Measurements from ENCODE around the gene ENG. TPM values are rescaled to one million over a fixed set of nuclear protein-coding genes. Genes with fewer than 3 reads are reported as not detected.

The ENG gene
- total and polyA plus RNA-seq, 8 donors: 4.0 to 58.5 (median 25.2) TPM

- intact Hi-C loops (cut with DNase I; ENCODE audit: low total_unique reads): no loop called here
- H3K36me3 ChIP-seq: peaks cover 56 to 73% (median 58%) of the 10 kb centered on the region in 4 donors
- no peak for TF ChIP-seq EP300 (IDR thresholded peaks at IDR 0.05)
- TF ChIP-seq, protein P1, sequence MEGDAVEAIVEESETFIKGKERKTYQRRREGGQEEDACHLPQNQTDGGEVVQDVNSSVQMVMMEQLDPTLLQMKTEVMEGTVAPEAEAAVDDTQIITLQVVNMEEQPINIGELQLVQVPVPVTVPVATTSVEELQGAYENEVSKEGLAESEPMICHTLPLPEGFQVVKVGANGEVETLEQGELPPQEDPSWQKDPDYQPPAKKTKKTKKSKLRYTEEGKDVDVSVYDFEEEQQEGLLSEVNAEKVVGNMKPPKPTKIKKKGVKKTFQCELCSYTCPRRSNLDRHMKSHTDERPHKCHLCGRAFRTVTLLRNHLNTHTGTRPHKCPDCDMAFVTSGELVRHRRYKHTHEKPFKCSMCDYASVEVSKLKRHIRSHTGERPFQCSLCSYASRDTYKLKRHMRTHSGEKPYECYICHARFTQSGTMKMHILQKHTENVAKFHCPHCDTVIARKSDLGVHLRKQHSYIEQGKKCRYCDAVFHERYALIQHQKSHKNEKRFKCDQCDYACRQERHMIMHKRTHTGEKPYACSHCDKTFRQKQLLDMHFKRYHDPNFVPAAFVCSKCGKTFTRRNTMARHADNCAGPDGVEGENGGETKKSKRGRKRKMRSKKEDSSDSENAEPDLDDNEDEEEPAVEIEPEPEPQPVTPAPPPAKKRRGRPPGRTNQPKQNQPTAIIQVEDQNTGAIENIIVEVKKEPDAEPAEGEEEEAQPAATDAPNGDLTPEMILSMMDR (IDR thresholded peaks at IDR 0.05): no peak
- TF ChIP-seq POLR2AphosphoS5 (IDR thresholded peaks at IDR 0.05): no peak
- TF ChIP-seq POLR2A (IDR thresholded peaks at IDR 0.05): no peak
- H3K27ac ChIP-seq: peak overlapping the region in 2 of 5 donors; percentile 25 to 38
- H3K27me3 ChIP-seq: no peaks in the 10 kb centered on the region
- 79 to 87% (median 80%) methylated on average over 9 of the region's 9 CpGs for WGBS, 5 donors
- H3K4me3 ChIP-seq: no peak overlapping the region
- no peak for DNase-seq
- no peaks in the 10 kb centered on the region for H3K9me3 ChIP-seq
- H3K4me1 ChIP-seq: peaks cover 28 to 78% (median 53%) of the 10 kb centered on the region in 4 donors
Observed at GRCh38 chr9:127790094-127790855, 64.2 kb downstream of the ENG start.

DNA sequence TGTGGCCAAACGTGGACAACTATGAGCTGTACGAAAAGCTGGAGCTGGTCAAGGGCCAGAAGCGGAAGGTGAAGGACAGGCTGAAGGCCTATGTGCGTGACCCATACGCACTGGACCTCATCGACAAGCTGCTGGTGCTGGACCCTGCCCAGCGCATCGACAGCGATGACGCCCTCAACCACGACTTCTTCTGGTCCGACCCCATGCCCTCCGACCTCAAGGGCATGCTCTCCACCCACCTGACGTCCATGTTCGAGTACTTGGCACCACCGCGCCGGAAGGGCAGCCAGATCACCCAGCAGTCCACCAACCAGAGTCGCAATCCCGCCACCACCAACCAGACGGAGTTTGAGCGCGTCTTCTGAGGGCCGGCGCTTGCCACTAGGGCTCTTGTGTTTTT is 65.3 kb downstream of the ENG start:
- Histone ChIP-seq H3K27me3 (no peaks in the 10 kb centered on the region), H3K9me3 (no peaks in the 10 kb centered on the region), H3K27ac (no peak overlapping the region), H3K4me1 (peaks cover 27 to 75% (median 53%) of the 10 kb centered on the region in 4 donors), H3K4me3 (no peak overlapping the region), H3K36me3 (peaks cover 56 to 69% (median 58%) of the 10 kb centered on the region in 4 donors)
- WGBS, 5 donors: 81 to 88% (median 85%) methylated on average over 18 to 25 of the region's 25 CpGs
- no peak for DNase-seq
- intact Hi-C loops (cut with DNase I; ENCODE audit: low total_unique reads): no loop called here
- no peak for TF ChIP-seq POLR2A (IDR thresholded peaks at IDR 0.05)
- TF ChIP-seq EP300 (IDR thresholded peaks at IDR 0.05): no peak
- no peak for TF ChIP-seq POLR2AphosphoS5 (IDR thresholded peaks at IDR 0.05)
- TF ChIP-seq, protein P1 (IDR thresholded peaks at IDR 0.05): no peak

- no peaks in the 10 kb centered on the region for H3K27me3 ChIP-seq
- intact Hi-C loops (cut with DNase I; ENCODE audit: low total_unique reads): no loop called here
- peaks cover 22 to 75% (median 52%) of the 10 kb centered on the region in 4 donors for H3K4me1 ChIP-seq
- H3K4me3 ChIP-seq: no peak overlapping the region
- H3K36me3 ChIP-seq: peaks cover 56 to 64% (median 58%) of the 10 kb centered on the region in 4 donors
- 88 to 91% (median 89%) methylated on average over 15 to 26 of the region's 26 CpGs for WGBS, 5 donors
- TF ChIP-seq POLR2A (IDR thresholded peaks at IDR 0.05) (no peak), EP300 (IDR thresholded peaks at IDR 0.05) (no peak), POLR2AphosphoS5 (IDR thresholded peaks at IDR 0.05) (no peak)
- TF ChIP-seq, protein P1 (IDR thresholded peaks at IDR 0.05): no peak
- DNase-seq: no peak
- H3K27ac ChIP-seq: no peak overlapping the region
- no peaks in the 10 kb centered on the region for H3K9me3 ChIP-seq
Observed at GRCh38 chr9:127788337-127789011, 66.0 kb downstream of the ENG start.

- TF ChIP-seq POLR2AphosphoS5 (IDR thresholded peaks at IDR 0.05) (no peak), EP300 (IDR thresholded peaks at IDR 0.05) (no peak), POLR2A (IDR thresholded peaks at IDR 0.05) (no peak)
- TF ChIP-seq, protein P1 (IDR thresholded peaks at IDR 0.05): no peak
- Histone ChIP-seq H3K27ac (peak overlapping the region; percentile 93 to 99 (median 97)), H3K4me3 (peak overlapping the region; percentile 97 to 100 (median 99)), H3K9me3 (no peaks in the 10 kb centered on the region), H3K4me1 (peaks cover 18 to 72% (median 46%) of the 10 kb centered on the region in 4 donors), H3K36me3 (peaks cover 47 to 50% (median 48%) of the 10 kb centered on the region in 4 donors), H3K27me3 (no peaks in the 10 kb centered on the region)
- peak in 1 of 2 donors; percentile 48 for DNase-seq
- WGBS, 5 donors: 1 to 2% (median 1%) methylated on average over 12 of the region's 12 CpGs
- intact Hi-C loops (cut with DNase I; ENCODE audit: low total_unique reads): no loop called here
Observed at GRCh38 chr9:127786773-127787104, 67.7 kb downstream of the ENG start.

Data from stomach (tissue), 9 donors.